IMR-90 (cell line): ENCODE measurements around the gene DHCR7. TPM values are rescaled to one million over a fixed set of nuclear protein-coding genes. Genes with fewer than 3 reads are reported as not detected.
A peak's percentile ranks its signal among the peaks of the same experiment; 100 is the strongest.

Source experiments
- ATAC-seq: fragments of 200-7000 bp; cut with Tn5 transposase; 2 replicates; pipeline ENCODE4 v1.9.1; 2020; ENCODE audit warnings: low read depth, mild to moderate bottlenecking, moderate library complexity
- BruUV-seq: library from RNA; stranded (reverse); fragments of 400-500 nt; replicated peaks from 2 replicates; lab custom pipeline; 2021; lab: Mats Ljungman, UMichigan
- CTCF ChIA-PET: fragments of 300-600 bp; formaldehyde crosslinking; extraction: SDS; loops from one replicate; lab custom pipeline; 2021; ENCODE audit warnings: antibody characterized with exemption; lab: Yijun Ruan, JAX
- POLR2A ChIA-PET: fragments of 300-600 bp; sonication (Branson Sonifier 250); formaldehyde crosslinking; loops from one replicate; lab custom pipeline; 2022; ENCODE audit warnings: antibody characterized with exemption; ENCODE audit not compliant: unreplicated experiment; lab: Charles Lee
- DNase-seq: peaks from one replicate; pipeline ENCODE4 v3.0.0; 2013
- H2AFZ ChIP-seq: replicated peaks from 2 replicates; pipeline ENCODE3; 2013; ENCODE audit warnings: low read length, mild to moderate bottlenecking; ENCODE audit not compliant: poor library complexity
- H2AK5ac ChIP-seq: 2 replicates; pipeline ENCODE4 v1.6.1; 2013; ENCODE audit warnings: low read depth, low read length, inconsistent platforms
- H2AK9ac ChIP-seq: replicated peaks from 2 replicates; pipeline ENCODE3; 2013; ENCODE audit warnings: mild to moderate bottlenecking, low read depth, low read length, moderate library complexity; ENCODE audit not compliant: poor library complexity
- H2BK120ac ChIP-seq: 2 replicates; pipeline ENCODE4 v1.6.1; 2013; ENCODE audit warnings: low read depth, low read length, inconsistent platforms
- H2BK15ac ChIP-seq: 3 replicates; pipeline ENCODE4 v1.6.1; 2013; ENCODE audit warnings: low read depth, low read length, inconsistent platforms
- H2BK20ac ChIP-seq: 2 replicates; pipeline ENCODE4 v1.6.1; 2013; ENCODE audit warnings: low read depth, mild to moderate bottlenecking, inconsistent platforms, low read length, moderate library complexity
- H2BK5ac ChIP-seq: 2 replicates; pipeline ENCODE4 v1.6.1; 2013; ENCODE audit warnings: mild to moderate bottlenecking, low read depth, low read length, inconsistent platforms; ENCODE audit not compliant: poor library complexity, severe bottlenecking
- H3K14ac ChIP-seq: replicated peaks from 2 replicates; pipeline ENCODE4 v1.6.1; 2013; ENCODE audit warnings: low read depth, low read length, inconsistent platforms
- H3K18ac ChIP-seq: 2 replicates; pipeline ENCODE4 v1.6.1; 2013; ENCODE audit warnings: low read depth, low read length, control low read depth
- H3K23ac ChIP-seq: 2 replicates; pipeline ENCODE4 v1.6.1; 2013; ENCODE audit warnings: low read depth, low read length, inconsistent platforms
- H3K27ac ChIP-seq: 2 replicates; pipeline ENCODE4 v1.5.1; 2013; ENCODE audit warnings: mild to moderate bottlenecking, control low read depth, low read length; ENCODE audit not compliant: insufficient read depth
- H3K27me3 ChIP-seq: 2 replicates; pipeline ENCODE4 v1.6.1; 2013; ENCODE audit warnings: low read length; ENCODE audit not compliant: control insufficient read depth, insufficient read depth
- H3K36me3 ChIP-seq: 2 replicates; pipeline ENCODE4 v1.6.1; 2013; ENCODE audit warnings: low read length, mixed read lengths; ENCODE audit not compliant: control insufficient read depth, insufficient read depth
- H3K4ac ChIP-seq: 2 replicates; pipeline ENCODE4 v1.6.1; 2013; ENCODE audit warnings: low read depth, low read length, inconsistent platforms
- H3K4me1 ChIP-seq: 2 replicates; pipeline ENCODE4 v1.6.1; 2013; ENCODE audit warnings: low read length, mixed read lengths; ENCODE audit not compliant: control insufficient read depth, insufficient read depth
- H3K4me2 ChIP-seq: 2 replicates; pipeline ENCODE4 v1.6.1; 2013; ENCODE audit warnings: low read depth, mild to moderate bottlenecking, control low read depth, low read length, moderate library complexity
- H3K4me3 ChIP-seq: 2 replicates; pipeline ENCODE4 v1.5.1; 2013; ENCODE audit warnings: low read depth, mild to moderate bottlenecking, control low read depth, low read length, moderate library complexity; ENCODE audit not compliant: insufficient read depth
- H3K56ac ChIP-seq: 2 replicates; pipeline ENCODE4 v1.6.1; 2013; ENCODE audit warnings: low read length, inconsistent platforms; ENCODE audit not compliant: insufficient read depth; ENCODE audit errors: extremely low read depth
- H3K79me1 ChIP-seq, 2 experiments: 2 replicates each; pipeline ENCODE4 v1.6.1; 2013; ENCODE audit warnings: low read length in 2 of 2, inconsistent platforms in 1 of 2, low read depth in 1 of 2
- H3K9ac ChIP-seq: 2 replicates; pipeline ENCODE4 v1.6.1; 2013; ENCODE audit warnings: low read depth, low read length, control low read depth
- H3K9me1 ChIP-seq: 2 replicates; pipeline ENCODE4 v1.6.1; 2013; ENCODE audit warnings: low read length, inconsistent platforms; ENCODE audit not compliant: insufficient read depth
- H3K9me3 ChIP-seq: 2 replicates; pipeline ENCODE4 v1.6.1; 2013; ENCODE audit warnings: low read length; ENCODE audit not compliant: control insufficient read depth, insufficient read depth
- H4K20me1 ChIP-seq: 2 replicates; pipeline ENCODE4 v1.6.1; 2013; ENCODE audit warnings: low read length, inconsistent platforms; ENCODE audit not compliant: insufficient read depth
- H4K5ac ChIP-seq: 2 replicates; pipeline ENCODE4 v1.6.1; 2013; ENCODE audit warnings: mild to moderate bottlenecking, low read depth, low read length, control low read depth
- H4K8ac ChIP-seq, 2 experiments: 2 replicates each; pipeline ENCODE4 v1.6.1; 2013; ENCODE audit warnings: low read depth in 2 of 2, low read length in 2 of 2, control low read depth in 1 of 2, inconsistent platforms in 1 of 2
- H4K91ac ChIP-seq: 2 replicates; pipeline ENCODE4 v1.6.1; 2013; ENCODE audit warnings: low read depth, low read length, inconsistent platforms; ENCODE audit not compliant: insufficient read depth
- BHLHE40 ChIP-seq: fragments of 150-350 bp; IDR thresholded peaks from 2 replicates; pipeline ENCODE4 v1.6.1; 2016; ENCODE audit warnings: mild to moderate bottlenecking, low read depth, low read length
- CTCF ChIP-seq: conservative IDR thresholded peaks from 2 replicates; pipeline ENCODE4 v1.5.1; 2012; ENCODE audit warnings: mild to moderate bottlenecking, low read depth, low read length, improper control_type of control experiment
- ELK1 ChIP-seq: fragments of 150-350 bp; IDR thresholded peaks from 2 replicates; pipeline ENCODE4 v1.6.1; 2016; ENCODE audit warnings: low read depth, mild to moderate bottlenecking, low read length, moderate library complexity, borderline replicate concordance
- MAZ ChIP-seq: IDR thresholded peaks from 2 replicates; pipeline ENCODE4 v1.6.1; 2012; ENCODE audit warnings: low read depth, mild to moderate bottlenecking, low read length, improper control_type of control experiment, moderate library complexity, borderline replicate concordance
- RFX5 ChIP-seq: IDR thresholded peaks from 2 replicates; pipeline ENCODE4 v1.8.0; 2012; ENCODE audit warnings: low read depth, mild to moderate bottlenecking, low read length, moderate library complexity
- SMC3 ChIP-seq: fragments of 150-350 bp; IDR thresholded peaks from 2 replicates; pipeline ENCODE4 v1.6.1; 2016; ENCODE audit warnings: low read depth, mild to moderate bottlenecking, antibody characterized with exemption, low read length, moderate library complexity
- USF2 ChIP-seq: fragments of 150-350 bp; IDR thresholded peaks from 2 replicates; pipeline ENCODE4 v1.6.1; 2017; ENCODE audit warnings: mild to moderate bottlenecking, antibody characterized with exemption, low read length, low read depth
- WGBS, 2 experiments: methylation state at CpG; one replicate each; pipeline versions ENCODE4 v1.1.5 to v1.1.7; 2013; ENCODE audit warnings: missing lambda C conversion rate in 2 of 2; ENCODE audit not compliant: insufficient read length in 1 of 2; ENCODE audit errors: extremely low coverage in 2 of 2; 5-methylcytosine and 5-hydroxymethylcytosine counted together
- dilution Hi-C: fragments of 300-500 bp; cut with HindIII; formaldehyde crosslinking; loops from one replicate; pipeline ENCODE4 v1.14.3; 2018; ENCODE audit warnings: low sequenced_read_pairs; ENCODE audit not compliant: unreplicated experiment
- in situ Hi-C: fragments of 300-500 bp; cut with MboI; formaldehyde crosslinking; loops from 3 replicates; pipeline ENCODE4 v1.14.3; 2019; ENCODE audit warnings: low sequenced_read_pairs, inconsistent platforms, mixed read lengths
- intact Hi-C: fragments of 100-400 bp; cut with micrococcal nuclease; formaldehyde crosslinking; loops from 2 replicates; pipeline ENCODE4 v1.10.0; 2022
- polyA plus RNA-seq, 3 experiments: library from polyadenylated mRNA; depleted of rRNA; stranded (reverse); fragments of >200 nt; gene quantifications; 2 replicates each; pipeline ENCODE4 v1.2.3, GENCODE V29; 2012; ENCODE audit warnings: low replicate concordance in 1 of 3
- total RNA-seq: library from RNA; depleted of rRNA; stranded (reverse); fragments of >200 nt; gene quantifications from 2 replicates; pipeline ENCODE4 v1.2.3, GENCODE V29; 2012

The DHCR7 gene
- total and polyA plus RNA-seq, 2 of the 4 experiments (the other 2 are of a cell fraction): 22.0 to 43.3 TPM

GRCh38 chr11:71489311-71490043 lies 41.3 kb upstream of the DHCR7 start (continued):
- TF ChIP-seq CTCF: no peak

GRCh38 chr11:71488681-71489270 lies 40.6 kb upstream of the DHCR7 start:
- Histone ChIP-seq H2BK20ac (no peak overlapping the region), H3K27me3 (no peaks in the 10 kb centered on the region), H3K4me3 (no peak overlapping the region), H2AFZ (peak overlapping the region; percentile 8), H4K8ac (no peak overlapping the region), H3K14ac (no peak overlapping the region), H4K20me1 (no peaks in the 10 kb centered on the region; the same call in 1 of the 2 replicates), H2AK9ac (peak overlapping the region; percentile 23), H3K4ac (no peak overlapping the region), H3K18ac (no peak overlapping the region), H2BK120ac (no peak overlapping the region), H3K9ac (no peak overlapping the region), H3K9me1 (peaks cover 28% of the 10 kb centered on the region), H2AK5ac (no peak overlapping the region), H2BK5ac (no peak overlapping the region), H3K79me1 (peaks cover 4 to 5% of the 10 kb centered on the region in 2 experiments; a peak in 2 of 4 replicates), H3K56ac (no peak overlapping the region), H4K5ac (no peak overlapping the region), H2BK15ac (no peak overlapping the region), H3K23ac (no peak overlapping the region), H3K36me3 (peaks cover 52% of the 10 kb centered on the region), H4K91ac (no peak overlapping the region), H3K27ac (no peak overlapping the region), H3K9me3 (no peaks in the 10 kb centered on the region), H3K4me2 (no peak overlapping the region), H3K4me1 (peaks cover 11% of the 10 kb centered on the region; the same call in 1 of the 2 replicates)
- POLR2A ChIA-PET: no interaction called here
- dilution Hi-C loops: no loop called here
- no TSS peak for BruUV-seq
- ATAC-seq: peak; percentile 64
- DNase-seq: peak; percentile 4
- in situ Hi-C loops: no loop called here
- WGBS, 2 experiments: no CpG with 5 or more reads among the region's 6 CpGs
- intact Hi-C loops: no loop called here
- CTCF ChIA-PET: no interaction called here
- TF ChIP-seq ELK1 (no peak), MAZ (no peak), RFX5 (no peak), SMC3 (no peak), CTCF (no peak), USF2 (no peak), BHLHE40 (no peak)
